ENCODE results near the gene C1orf105.

- no peak for TF ChIP-seq EZH2phosphoT487 (IDR thresholded peaks at IDR 0.05; ENCODE audit: low read depth, severe bottlenecking, unreplicated experiment)
- TF ChIP-seq CTCF (IDR thresholded peaks at IDR 0.05; ENCODE audit: poor library complexity), result no peak
Measured at GRCh38 chr1:172431721-172432192, 11.3 kb downstream of the C1orf105 start.
